HUES6 (cell line): Measurements from ENCODE around the gene DGKH.
"Not testable (repeated sequence)": the region's sequence is repeated elsewhere in the genome, so short reads cannot be mapped to it uniquely, and the experiment has no call there.

Experiments
- H3K27ac ChIP-seq: 2 replicates; pipeline ENCODE4 v1.7.0; 2013; ENCODE audit warnings: low read depth, mild to moderate bottlenecking, low read length, inconsistent platforms
- H3K27me3 ChIP-seq: 2 replicates; pipeline ENCODE4 v1.6.1; 2013; ENCODE audit warnings: low read length; ENCODE audit not compliant: control insufficient read depth, insufficient read depth
- H3K36me3 ChIP-seq: 2 replicates; pipeline ENCODE4 v1.6.1; 2013; ENCODE audit warnings: low read length; ENCODE audit not compliant: control insufficient read depth, insufficient read depth
- H3K4me1 ChIP-seq: 2 replicates; pipeline ENCODE4 v1.6.1; 2013; ENCODE audit warnings: low read length; ENCODE audit not compliant: control insufficient read depth, insufficient read depth
- H3K4me3 ChIP-seq: 2 replicates; pipeline ENCODE4 v1.5.1; 2013; ENCODE audit warnings: low read depth, low read length
- H3K9ac ChIP-seq: one replicate; pipeline ENCODE4 v1.6.1; 2013; ENCODE audit warnings: mild to moderate bottlenecking, low read length
- H3K9me3 ChIP-seq: 2 replicates; pipeline ENCODE4 v1.6.1; 2013; ENCODE audit warnings: low read depth, low read length; ENCODE audit not compliant: control insufficient read depth, insufficient read depth

DGKH gene

GRCh38 chr13:42137856-42138537, 89.5 kb downstream of the DGKH start:
- H3K27ac ChIP-seq, result no peak overlapping the region

GRCh38 chr13:42140494-42140893, 92.0 kb downstream of the DGKH start:
- H3K4me3 ChIP-seq, result no peak overlapping the region
- H3K9me3 ChIP-seq, result no peaks in the 10 kb centered on the region
- no peak overlapping the region for H3K9ac ChIP-seq
- no peaks in the 10 kb centered on the region for H3K27me3 ChIP-seq
- no peaks in the 10 kb centered on the region for H3K36me3 ChIP-seq
- H3K4me1 ChIP-seq, result no peaks in the 10 kb centered on the region
- H3K27ac ChIP-seq, result no peak overlapping the region

More at GRCh38 chr13:42137856-42138537, 89.5 kb downstream of the DGKH start:
- H3K9me3 ChIP-seq, result no peaks in the 10 kb centered on the region
- H3K36me3 ChIP-seq, result no peaks in the 10 kb centered on the region
- no peak overlapping the region for H3K4me3 ChIP-seq
- no peaks in the 10 kb centered on the region; the same call in 1 of the 2 replicates for H3K4me1 ChIP-seq
- H3K27me3 ChIP-seq, result no peaks in the 10 kb centered on the region
- H3K9ac ChIP-seq, result no peak overlapping the region

GRCh38 chr13:42141052-42141451, 92.6 kb downstream of the DGKH start:
- H3K9ac ChIP-seq, H3K4me1 ChIP-seq, H3K27me3 ChIP-seq, H3K36me3 ChIP-seq, H3K4me3 ChIP-seq, H3K27ac ChIP-seq, H3K9me3 ChIP-seq: not testable (repeated sequence)

- no peaks in the 10 kb centered on the region for H3K36me3 ChIP-seq
- H3K9me3 ChIP-seq, result no peaks in the 10 kb centered on the region
- no peak overlapping the region for H3K4me3 ChIP-seq
- H3K9ac ChIP-seq, result no peak overlapping the region
- no peak overlapping the region for H3K27ac ChIP-seq
- H3K4me1 ChIP-seq, result no peaks in the 10 kb centered on the region
- H3K27me3 ChIP-seq, result no peaks in the 10 kb centered on the region
Measured at GRCh38 chr13:42146359-42146758, 97.9 kb downstream of the DGKH start.

- no peak overlapping the region for H3K9ac ChIP-seq
- no peak overlapping the region for H3K4me3 ChIP-seq
- no peaks in the 10 kb centered on the region for H3K36me3 ChIP-seq
- no peaks in the 10 kb centered on the region for H3K9me3 ChIP-seq
- no peak overlapping the region for H3K27ac ChIP-seq
- no peaks in the 10 kb centered on the region for H3K27me3 ChIP-seq
- peaks cover 5% of the 10 kb centered on the region; the same call in 1 of the 2 replicates for H3K4me1 ChIP-seq
Measured at GRCh38 chr13:42148538-42148937, 100.1 kb downstream of the DGKH start.

- H3K27me3 ChIP-seq, result no peaks in the 10 kb centered on the region
- no peak overlapping the region for H3K4me3 ChIP-seq
- H3K36me3 ChIP-seq, result no peaks in the 10 kb centered on the region
- peaks cover 5% of the 10 kb centered on the region; the same call in 1 of the 2 replicates for H3K4me1 ChIP-seq
- no peak overlapping the region for H3K9ac ChIP-seq
- H3K27ac ChIP-seq, result no peak overlapping the region
- H3K9me3 ChIP-seq, result no peaks in the 10 kb centered on the region
Measured at GRCh38 chr13:42149136-42149535, 100.7 kb downstream of the DGKH start.

GRCh38 chr13:42151781-42152180, 103.3 kb downstream of the DGKH start:
- H3K27me3 ChIP-seq, result no peaks in the 10 kb centered on the region
- no peak overlapping the region for H3K9ac ChIP-seq
- H3K4me1 ChIP-seq, result peaks cover 5% of the 10 kb centered on the region; the same call in 1 of the 2 replicates
- H3K9me3 ChIP-seq, result no peaks in the 10 kb centered on the region
- H3K36me3 ChIP-seq, result no peaks in the 10 kb centered on the region
- no peak overlapping the region for H3K27ac ChIP-seq
- no peak overlapping the region for H3K4me3 ChIP-seq

GRCh38 chr13:42152495-42152894, 104.0 kb downstream of the DGKH start:
- Histone ChIP-seq H3K27ac (no peak overlapping the region), H3K36me3 (no peaks in the 10 kb centered on the region), H3K9me3 (no peaks in the 10 kb centered on the region), H3K27me3 (no peaks in the 10 kb centered on the region), H3K9ac (no peak overlapping the region), H3K4me1 (peaks cover 5% of the 10 kb centered on the region; the same call in 1 of the 2 replicates), H3K4me3 (no peak overlapping the region)

- H3K4me1 ChIP-seq, result peaks cover 5% of the 10 kb centered on the region; the same call in 1 of the 2 replicates
- no peaks in the 10 kb centered on the region for H3K9me3 ChIP-seq
- no peak overlapping the region for H3K9ac ChIP-seq
- H3K27me3 ChIP-seq, result no peaks in the 10 kb centered on the region
- no peak overlapping the region for H3K27ac ChIP-seq
- H3K36me3 ChIP-seq, result no peaks in the 10 kb centered on the region
- no peak overlapping the region for H3K4me3 ChIP-seq
Measured at GRCh38 chr13:42153199-42154113, 105.0 kb downstream of the DGKH start.

- Histone ChIP-seq H3K4me3 (no peak overlapping the region), H3K9ac (no peak overlapping the region), H3K27me3 (no peaks in the 10 kb centered on the region), H3K36me3 (peaks cover 7% of the 10 kb centered on the region), H3K4me1 (peaks cover 5% of the 10 kb centered on the region; the same call in 1 of the 2 replicates), H3K9me3 (no peaks in the 10 kb centered on the region), H3K27ac (no peak overlapping the region)
Measured at GRCh38 chr13:42155251-42155650, 106.8 kb downstream of the DGKH start.

- not testable (repeated sequence) for H3K4me3 ChIP-seq, H3K9ac ChIP-seq, H3K27ac ChIP-seq, H3K9me3 ChIP-seq, H3K27me3 ChIP-seq, H3K36me3 ChIP-seq
- H3K4me1 ChIP-seq, result peaks cover 13% of the 10 kb centered on the region
Measured at GRCh38 chr13:42163338-42163737, 114.9 kb downstream of the DGKH start.
